ENCODE results near the gene PRPF40B. TPM values are rescaled to one million over a fixed set of nuclear protein-coding genes. Genes with fewer than 3 reads are reported as not detected.
A peak's percentile ranks its signal among the peaks of the same experiment; 100 is the strongest.

The PRPF40B gene
- total and polyA plus RNA-seq, 2 of the 13 experiments (the other 11 are each of a cell fraction or from before 2014, with no cell fraction given), result 5.0 to 7.8 TPM

DNA sequence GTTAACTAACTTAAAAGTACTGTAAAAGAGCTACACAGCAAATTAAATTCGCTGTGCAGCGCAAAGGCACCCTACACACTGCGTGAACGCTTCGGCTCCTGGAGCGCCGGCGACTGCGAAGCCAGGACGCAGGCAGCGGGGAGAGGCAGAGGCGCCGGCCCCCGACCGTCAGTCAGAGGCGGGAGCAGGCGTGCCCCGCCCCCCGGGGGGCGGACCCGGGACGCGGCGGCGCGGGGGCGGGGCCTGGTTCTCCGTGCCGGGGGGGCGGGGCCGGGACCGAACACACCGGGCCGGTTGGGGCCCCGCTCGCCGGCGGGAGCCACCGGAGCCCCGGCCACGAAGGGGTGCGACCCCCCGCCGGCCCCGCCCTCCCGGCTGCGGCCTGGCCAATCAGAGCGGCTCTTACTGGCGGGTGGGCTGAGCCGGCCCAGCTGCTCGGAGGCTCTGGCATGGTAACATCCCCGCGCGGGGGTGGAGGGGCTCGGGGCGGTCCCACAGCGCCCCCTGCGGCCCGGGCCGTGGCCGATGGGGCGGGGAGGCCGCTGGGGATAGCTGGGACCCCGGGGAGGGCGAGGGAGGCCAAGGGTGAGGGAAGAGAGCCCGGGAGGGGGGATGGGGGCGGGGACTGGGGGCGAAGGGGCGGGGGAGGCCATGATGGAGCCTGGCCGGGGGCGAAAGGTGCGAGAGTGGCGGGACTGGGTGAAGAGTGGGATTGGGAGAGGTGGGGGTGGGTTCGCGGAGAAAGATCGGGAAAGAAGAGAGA is at the start of gene PRPF40B (continued):
- TF ChIP-seq, protein P1, sequence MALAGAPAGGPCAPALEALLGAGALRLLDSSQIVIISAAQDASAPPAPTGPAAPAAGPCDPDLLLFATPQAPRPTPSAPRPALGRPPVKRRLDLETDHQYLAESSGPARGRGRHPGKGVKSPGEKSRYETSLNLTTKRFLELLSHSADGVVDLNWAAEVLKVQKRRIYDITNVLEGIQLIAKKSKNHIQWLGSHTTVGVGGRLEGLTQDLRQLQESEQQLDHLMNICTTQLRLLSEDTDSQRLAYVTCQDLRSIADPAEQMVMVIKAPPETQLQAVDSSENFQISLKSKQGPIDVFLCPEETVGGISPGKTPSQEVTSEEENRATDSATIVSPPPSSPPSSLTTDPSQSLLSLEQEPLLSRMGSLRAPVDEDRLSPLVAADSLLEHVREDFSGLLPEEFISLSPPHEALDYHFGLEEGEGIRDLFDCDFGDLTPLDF (CRISPR knock-in tag; IDR thresholded peaks at IDR 0.05), result 0 out of 2 replicates have a peak, but pooled peaks have one; percentile 24
- no peak for TF ChIP-seq ZFP62 (CRISPR knock-in tag; IDR thresholded peaks at IDR 0.05)
- TF ChIP-seq, protein P2, sequence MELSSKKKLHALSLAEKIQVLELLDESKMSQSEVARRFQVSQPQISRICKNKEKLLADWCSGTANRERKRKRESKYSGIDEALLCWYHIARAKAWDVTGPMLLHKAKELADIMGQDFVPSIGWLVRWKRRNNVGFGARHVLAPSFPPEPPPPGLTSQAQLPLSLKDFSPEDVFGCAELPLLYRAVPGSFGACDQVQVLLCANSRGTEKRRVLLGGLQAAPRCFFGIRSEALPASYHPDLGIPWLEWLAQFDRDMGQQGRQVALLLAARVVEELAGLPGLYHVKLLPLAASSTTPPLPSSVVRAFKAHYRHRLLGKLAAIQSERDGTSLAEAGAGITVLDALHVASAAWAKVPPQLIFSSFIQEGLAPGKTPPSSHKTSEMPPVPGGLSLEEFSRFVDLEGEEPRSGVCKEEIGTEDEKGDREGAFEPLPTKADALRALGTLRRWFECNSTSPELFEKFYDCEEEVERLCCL (CRISPR knock-in tag; IDR thresholded peaks at IDR 0.05; ENCODE audit: borderline replicate concordance), result no peak
- TF ChIP-seq AGO1 (IDR thresholded peaks at IDR 0.05; ENCODE audit: low read depth, low read length, poor library complexity, severe bottlenecking), result no peak
- peak; percentile 42 for TF ChIP-seq STAG1 (CRISPR knock-in tag; IDR thresholded peaks at IDR 0.05)
- no peak for TF ChIP-seq ZNF660 (CRISPR knock-in tag; IDR thresholded peaks at IDR 0.05; ENCODE audit: borderline replicate concordance, low read depth)
- TF ChIP-seq BORCS8-MEF2B (CRISPR knock-in tag; IDR thresholded peaks at IDR 0.05), result no peak
- peak; percentile 66; the same call in 1 of the 2 replicates for TF ChIP-seq ZBTB7A (CRISPR knock-in tag; IDR thresholded peaks at IDR 0.05)
- no peak for TF ChIP-seq ZNF777 (CRISPR knock-in tag; IDR thresholded peaks at IDR 0.05)
- no peak for TF ChIP-seq SMAD1 (CRISPR knock-in tag; IDR thresholded peaks at IDR 0.05; ENCODE audit: borderline replicate concordance, low read depth)
- TF ChIP-seq REPIN1 (CRISPR knock-in tag; IDR thresholded peaks at IDR 0.05; ENCODE audit: borderline replicate concordance, low read depth), result no peak; the same call in 1 of the 2 replicates
- no peak for TF ChIP-seq ZBTB20 (CRISPR knock-in tag; IDR thresholded peaks at IDR 0.05; ENCODE audit: borderline replicate concordance, low read depth)
- no peak for TF ChIP-seq ZNF746 (CRISPR knock-in tag; IDR thresholded peaks at IDR 0.05)
- no peak for TF ChIP-seq ZNF496 (CRISPR knock-in tag; IDR thresholded peaks at IDR 0.05; ENCODE audit: insufficient replicate concordance)
- TF ChIP-seq NBN (conservative IDR thresholded peaks at IDR 0.05), result no peak
- TF ChIP-seq, protein P3, sequence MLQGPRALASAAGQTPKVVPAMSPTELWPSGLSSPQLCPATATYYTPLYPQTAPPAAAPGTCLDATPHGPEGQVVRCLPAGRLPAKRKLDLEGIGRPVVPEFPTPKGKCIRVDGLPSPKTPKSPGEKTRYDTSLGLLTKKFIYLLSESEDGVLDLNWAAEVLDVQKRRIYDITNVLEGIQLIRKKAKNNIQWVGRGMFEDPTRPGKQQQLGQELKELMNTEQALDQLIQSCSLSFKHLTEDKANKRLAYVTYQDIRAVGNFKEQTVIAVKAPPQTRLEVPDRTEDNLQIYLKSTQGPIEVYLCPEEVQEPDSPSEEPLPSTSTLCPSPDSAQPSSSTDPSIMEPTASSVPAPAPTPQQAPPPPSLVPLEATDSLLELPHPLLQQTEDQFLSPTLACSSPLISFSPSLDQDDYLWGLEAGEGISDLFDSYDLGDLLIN (CRISPR knock-in tag; IDR thresholded peaks at IDR 0.05; ENCODE audit: borderline replicate concordance), result no peak
- 0 out of 2 replicates have a peak, but pooled peaks have one; percentile 3 for TF ChIP-seq RFXAP (CRISPR knock-in tag; IDR thresholded peaks at IDR 0.05; ENCODE audit: borderline replicate concordance)
- TF ChIP-seq ZSCAN30 (CRISPR knock-in tag; IDR thresholded peaks at IDR 0.05), result no peak
- TF ChIP-seq XRCC5 (optimal IDR thresholded peaks at IDR 0.05; ENCODE audit: low read length), result peak; percentile 30
- TF ChIP-seq, protein P4, sequence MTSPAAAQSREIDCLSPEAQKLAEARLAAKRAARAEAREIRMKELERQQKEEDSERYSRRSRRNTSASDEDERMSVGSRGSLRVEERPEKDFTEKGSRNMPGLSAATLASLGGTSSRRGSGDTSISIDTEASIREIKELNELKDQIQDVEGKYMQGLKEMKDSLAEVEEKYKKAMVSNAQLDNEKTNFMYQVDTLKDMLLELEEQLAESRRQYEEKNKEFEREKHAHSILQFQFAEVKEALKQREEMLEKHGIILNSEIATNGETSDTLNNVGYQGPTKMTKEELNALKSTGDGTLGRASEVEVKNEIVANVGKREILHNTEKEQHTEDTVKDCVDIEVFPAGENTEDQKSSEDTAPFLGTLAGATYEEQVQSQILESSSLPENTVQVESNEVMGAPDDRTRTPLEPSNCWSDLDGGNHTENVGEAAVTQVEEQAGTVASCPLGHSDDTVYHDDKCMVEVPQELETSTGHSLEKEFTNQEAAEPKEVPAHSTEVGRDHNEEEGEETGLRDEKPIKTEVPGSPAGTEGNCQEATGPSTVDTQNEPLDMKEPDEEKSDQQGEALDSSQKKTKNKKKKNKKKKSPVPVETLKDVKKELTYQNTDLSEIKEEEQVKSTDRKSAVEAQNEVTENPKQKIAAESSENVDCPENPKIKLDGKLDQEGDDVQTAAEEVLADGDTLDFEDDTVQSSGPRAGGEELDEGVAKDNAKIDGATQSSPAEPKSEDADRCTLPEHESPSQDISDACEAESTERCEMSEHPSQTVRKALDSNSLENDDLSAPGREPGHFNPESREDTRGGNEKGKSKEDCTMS (CRISPR knock-in tag; conservative IDR thresholded peaks at IDR 0.05), result no peak
- TF ChIP-seq ZNF337 (CRISPR knock-in tag; IDR thresholded peaks at IDR 0.05; ENCODE audit: borderline replicate concordance, low read depth), result no peak
- no peak for TF ChIP-seq NRL (CRISPR knock-in tag; IDR thresholded peaks at IDR 0.05; ENCODE audit: borderline replicate concordance)
- TF ChIP-seq ZNF550 (CRISPR knock-in tag; IDR thresholded peaks at IDR 0.05; ENCODE audit: borderline replicate concordance), result no peak
- TF ChIP-seq ZNF816 (CRISPR knock-in tag; IDR thresholded peaks at IDR 0.05; ENCODE audit: borderline replicate concordance), result no peak; the same call in 1 of the 2 replicates

All from HepG2 (cell line).